Activated naive CD4-positive, alpha-beta T cell treated with anti-CD3 and anti-CD28 coated beads, Interleukin-2, amount 10 ng/mL, durations not matched to agents 5 hours and 36 hours (primary cell): Measurements from ENCODE around the gene KRT32. TPM values are rescaled to one million over a fixed set of nuclear protein-coding genes. Genes with fewer than 3 reads are reported as not detected.

Experiments used
- microRNA-seq: library from miRNA; unstranded; fragments of <30 nt; microRNA quantifications from one replicate; pipeline ENCODE4 v1.2.0, GENCODE V29; 2022; ENCODE audit warnings: borderline microRNAs expressed, borderline replicate concordance
- total RNA-seq, 2 experiments: library from RNA; stranded (reverse); gene quantifications; one replicate each; pipeline ENCODE4 v1.2.3, GENCODE V29; 2021

The KRT32 gene
- total RNA-seq, result not detected

GRCh38 chr17:41466988-41467387 lies at the start of gene KRT32:
KRT32 (minus strand) TSS chr17:41467386; CDS start chr17:41467325, 61 bp downstream.

GRCh38 chr17:41505007-41505808 lies 38.0 kb upstream of the KRT32 start, which contains the start of gene KRT13:
KRT13 (minus strand) TSS chr17:41505612; CDS start chr17:41505550, 62 bp downstream.

GRCh38 chr17:41489531-41489930 lies 22.3 kb upstream of the KRT32 start, which contains the start of gene KRT36:
KRT36 (minus strand) TSS chr17:41489910; CDS start chr17:41489864, 46 bp downstream.

GRCh38 chr17:41481036-41481435 lies 13.8 kb upstream of the KRT32 start, which contains the start of gene KRT35:
KRT35 (minus strand) TSS chr17:41481151; CDS start chr17:41481097, 54 bp downstream.

GRCh38 chr17:41440531-41441033 lies 26.6 kb downstream of the KRT32 start, which contains the start of gene KRT38:
KRT38 (minus strand) TSS chr17:41440983; CDS start chr17:41440921, 62 bp downstream.

GRCh38 chr17:41424111-41424635 lies 43.0 kb downstream of the KRT32 start, which contains the start of gene KRT37:
KRT37 (minus strand) TSS chr17:41424585; CDS start chr17:41424523, 62 bp downstream.

Small RNA genes lying within 50 kb of the gene (microRNA-seq; reads per million reads assigned to microRNA genes)
- gene MIR6510, result not detected

Other genes starting within 250 kb of the KRT32 start
- gene KRTAP9-2, start 240.7 kb downstream of the KRT32 start, total RNA-seq, result not detected
- not detected for gene KRTAP9-3, start 234.9 kb downstream of the KRT32 start, total RNA-seq
- gene KRTAP9-8, start 229.4 kb downstream of the KRT32 start, total RNA-seq, result not detected
- not detected for gene KRTAP9-4, start 217.7 kb downstream of the KRT32 start, total RNA-seq
- not detected for gene KRTAP9-9, start 212.0 kb downstream of the KRT32 start, total RNA-seq
- not detected for gene KRTAP9-6, start 202.0 kb downstream of the KRT32 start, total RNA-seq
- gene KRTAP9-7, start 191.7 kb downstream of the KRT32 start, total RNA-seq, result not detected
- gene KRTAP29-1, start 164.5 kb downstream of the KRT32 start, total RNA-seq, result under 1 TPM in 1 of 2 experiments, not detected in 1; 0.20 TPM
- gene KRTAP16-1, start 158.1 kb downstream of the KRT32 start, total RNA-seq, result under 1 TPM in 1 of 2 experiments, not detected in 1; 0.14 TPM
- gene KRTAP17-1, start 151.7 kb downstream of the KRT32 start, total RNA-seq, result not detected
- gene KRT33A, start 116.6 kb downstream of the KRT32 start, total RNA-seq, result not detected
- not detected for gene KRT33B, start 97.6 kb downstream of the KRT32 start, total RNA-seq
- not detected for gene KRT34, start 85.1 kb downstream of the KRT32 start, total RNA-seq
- not detected for gene KRT31, start 69.8 kb downstream of the KRT32 start, total RNA-seq
- gene KRT37, start 42.8 kb downstream of the KRT32 start, total RNA-seq, result not detected
- not detected for gene KRT38, start 26.4 kb downstream of the KRT32 start, total RNA-seq
- not detected for gene KRT35, start 13.8 kb upstream of the KRT32 start, total RNA-seq
- gene KRT36, start 22.5 kb upstream of the KRT32 start, total RNA-seq, result not detected
- gene KRT13, start 38.2 kb upstream of the KRT32 start, total RNA-seq, result not detected
- gene KRT15, start 51.5 kb upstream of the KRT32 start, total RNA-seq, result not detected
- not detected for gene KRT19, start 60.9 kb upstream of the KRT32 start, total RNA-seq
- not detected for gene KRT9, start 104.7 kb upstream of the KRT32 start, total RNA-seq
- not detected for gene KRT14, start 119.5 kb upstream of the KRT32 start, total RNA-seq
- gene KRT16, start 145.4 kb upstream of the KRT32 start, total RNA-seq, result not detected
- not detected for gene KRT17, start 157.2 kb upstream of the KRT32 start, total RNA-seq
- 100 to 1,000 TPM; 768 to 814 TPM for gene EIF1, start 221.5 kb upstream of the KRT32 start, total RNA-seq
- not detected for gene GAST, start 244.9 kb upstream of the KRT32 start, total RNA-seq